Caco-2 (cell line): ENCODE measurements around the gene ZNF365. TPM values are rescaled to one million over a fixed set of nuclear protein-coding genes. Genes with fewer than 3 reads are reported as not detected.

Experiments
- BruUV-seq: library from RNA; stranded (reverse); fragments of 400-500 nt; replicated peaks from 2 replicates; lab custom pipeline; 2021; lab: Mats Ljungman, UMichigan
- CTCF ChIA-PET: fragments of 300-600 bp; sonication (Branson Sonifier 250); formaldehyde crosslinking; loops from one replicate; lab custom pipeline; 2022; ENCODE audit warnings: antibody characterized with exemption; lab: Charles Lee
- POLR2A ChIA-PET: fragments of 300-600 bp; sonication (Branson Sonifier 250); formaldehyde crosslinking; loops from one replicate; lab custom pipeline; 2022; ENCODE audit warnings: antibody characterized with exemption; lab: Charles Lee
- DNase-seq, 2 experiments: peaks; one replicate each; pipeline versions ENCODE4 v3.0.0 to v3.0.0-alpha.2; 2020 to 2022
- H3K27me3 ChIP-seq: replicated peaks from 2 replicates; pipeline ENCODE4 v1.6.0; 2011; ENCODE audit warnings: low read length; ENCODE audit not compliant: control insufficient read depth, insufficient read depth
- H3K36me3 ChIP-seq: 2 replicates; pipeline ENCODE4 v1.5.1; 2011; ENCODE audit warnings: low read length; ENCODE audit not compliant: control insufficient read depth, insufficient read depth
- H3K4me1 ChIP-seq: fragments of 250-450 bp; sonication (Bioruptor Pico); 2 replicates; pipeline ENCODE4 v1.5.1; 2020; ENCODE audit warnings: mild to moderate bottlenecking
- H3K4me3 ChIP-seq: 2 replicates; pipeline ENCODE4 v1.5.1; 2011; ENCODE audit warnings: low read depth, mild to moderate bottlenecking, control low read depth, low read length
- H3K9me3 ChIP-seq: fragments of 250-450 bp; sonication (Bioruptor Pico); 2 replicates; pipeline ENCODE4 v1.5.1; 2020; ENCODE audit warnings: mild to moderate bottlenecking, moderate library complexity
- H3K27ac Mint-ChIP-seq: one replicate; pipeline ENCODE4 v1.8.0; 2022; ENCODE audit warnings: mixed read lengths; ENCODE audit not compliant: unreplicated experiment
- H3K27me3 Mint-ChIP-seq: one replicate; pipeline ENCODE4 v1.8.0; 2022; ENCODE audit warnings: mixed read lengths; ENCODE audit not compliant: insufficient read depth, unreplicated experiment
- H3K36me3 Mint-ChIP-seq: one replicate; pipeline ENCODE4 v1.8.0; 2022; ENCODE audit warnings: mild to moderate bottlenecking, mixed read lengths; ENCODE audit not compliant: insufficient read depth, unreplicated experiment
- H3K4me1 Mint-ChIP-seq: one replicate; pipeline ENCODE4 v1.8.0; 2022; ENCODE audit warnings: low read depth, mixed read lengths; ENCODE audit not compliant: unreplicated experiment
- H3K4me3 Mint-ChIP-seq: one replicate; pipeline ENCODE4 v1.8.0; 2022; ENCODE audit warnings: mild to moderate bottlenecking, moderate library complexity, mixed read lengths; ENCODE audit not compliant: unreplicated experiment
- H3K9me3 Mint-ChIP-seq: one replicate; pipeline ENCODE4 v1.8.0; 2022; ENCODE audit warnings: mixed read lengths; ENCODE audit not compliant: unreplicated experiment
- intact Hi-C: fragments of 100-400 bp; cut with micrococcal nuclease; formaldehyde crosslinking; loops from one replicate; pipeline ENCODE4 v1.10.0; 2022; ENCODE audit not compliant: unreplicated experiment
- total RNA-seq: library from RNA; stranded (reverse); gene quantifications from 2 replicates; pipeline ENCODE4 v1.2.3, GENCODE V29; 2022
- TF ChIP-seq, protein P1 (sequence below), 2 experiments: fragments of 200-600 bp in 1 of 2; IDR thresholded peaks; 1 replicate in 1 of 2; 2 replicates in 1 of 2; pipeline versions ENCODE4 v1.5.1 to v1.8.0; 2011 to 2022; ENCODE audit warnings: antibody characterized with exemption in 1 of 2, control low read depth in 1 of 2, inconsistent platforms in 1 of 2, low read depth in 1 of 2, low read length in 1 of 2, mild to moderate bottlenecking in 1 of 2, moderate library complexity in 1 of 2; ENCODE audit not compliant: insufficient read depth in 1 of 2, severe bottlenecking in 1 of 2, unreplicated experiment in 1 of 2

ZNF365 gene
- total RNA-seq, 1 experiment from 2014 or later = not detected

DNA sequence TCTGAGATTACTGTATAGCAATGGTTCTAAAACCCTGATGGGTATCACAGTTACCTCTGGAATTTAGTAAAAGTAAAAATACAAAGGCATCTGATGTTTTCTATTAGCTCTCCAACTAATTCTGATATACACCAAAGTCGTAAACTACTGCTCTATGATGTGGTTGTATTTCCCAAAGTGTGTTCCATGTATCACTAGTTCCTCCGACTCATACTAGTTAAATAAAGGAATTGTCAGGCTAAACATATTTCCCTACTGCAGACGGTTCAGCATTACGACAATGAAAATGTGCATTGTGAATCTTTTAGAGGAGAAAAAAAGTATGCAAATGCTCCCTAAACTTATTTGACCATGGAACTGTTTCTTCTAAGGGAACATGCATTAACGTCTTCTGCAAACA is 38.9 kb downstream of the ZNF365 start:
- TF ChIP-seq, protein P1, sequence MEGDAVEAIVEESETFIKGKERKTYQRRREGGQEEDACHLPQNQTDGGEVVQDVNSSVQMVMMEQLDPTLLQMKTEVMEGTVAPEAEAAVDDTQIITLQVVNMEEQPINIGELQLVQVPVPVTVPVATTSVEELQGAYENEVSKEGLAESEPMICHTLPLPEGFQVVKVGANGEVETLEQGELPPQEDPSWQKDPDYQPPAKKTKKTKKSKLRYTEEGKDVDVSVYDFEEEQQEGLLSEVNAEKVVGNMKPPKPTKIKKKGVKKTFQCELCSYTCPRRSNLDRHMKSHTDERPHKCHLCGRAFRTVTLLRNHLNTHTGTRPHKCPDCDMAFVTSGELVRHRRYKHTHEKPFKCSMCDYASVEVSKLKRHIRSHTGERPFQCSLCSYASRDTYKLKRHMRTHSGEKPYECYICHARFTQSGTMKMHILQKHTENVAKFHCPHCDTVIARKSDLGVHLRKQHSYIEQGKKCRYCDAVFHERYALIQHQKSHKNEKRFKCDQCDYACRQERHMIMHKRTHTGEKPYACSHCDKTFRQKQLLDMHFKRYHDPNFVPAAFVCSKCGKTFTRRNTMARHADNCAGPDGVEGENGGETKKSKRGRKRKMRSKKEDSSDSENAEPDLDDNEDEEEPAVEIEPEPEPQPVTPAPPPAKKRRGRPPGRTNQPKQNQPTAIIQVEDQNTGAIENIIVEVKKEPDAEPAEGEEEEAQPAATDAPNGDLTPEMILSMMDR (IDR thresholded peaks at IDR 0.05; ENCODE audit: insufficient read depth in 1 of 2, low read depth in 1 of 2, low read length in 1 of 2, severe bottlenecking in 1 of 2, unreplicated experiment in 1 of 2) = no peak
- Histone ChIP-seq H3K4me3 (no peak overlapping the region), H3K36me3 (no peaks in the 10 kb centered on the region), H3K9me3 (peaks cover 4% of the 10 kb centered on the region), H3K27me3 (0 out of 2 replicates have a peak, but pooled peaks cover 2% of the 10 kb centered on the region), H3K4me1 (no peaks in the 10 kb centered on the region)
- ChIA-PET CTCF (no interaction called here), POLR2A (no interaction called here)
- DNase-seq = no peak
- no peak overlapping the region for H3K4me3 Mint-ChIP-seq
- H3K27me3 Mint-ChIP-seq = peaks cover 23% of the 10 kb centered on the region
- no peaks in the 10 kb centered on the region for H3K4me1 Mint-ChIP-seq
- peaks cover 26% of the 10 kb centered on the region for H3K9me3 Mint-ChIP-seq
- no TSS peak for BruUV-seq
- no peak overlapping the region for H3K27ac Mint-ChIP-seq
- intact Hi-C loops = no loop called here
- H3K36me3 Mint-ChIP-seq = no peaks in the 10 kb centered on the region

DNA sequence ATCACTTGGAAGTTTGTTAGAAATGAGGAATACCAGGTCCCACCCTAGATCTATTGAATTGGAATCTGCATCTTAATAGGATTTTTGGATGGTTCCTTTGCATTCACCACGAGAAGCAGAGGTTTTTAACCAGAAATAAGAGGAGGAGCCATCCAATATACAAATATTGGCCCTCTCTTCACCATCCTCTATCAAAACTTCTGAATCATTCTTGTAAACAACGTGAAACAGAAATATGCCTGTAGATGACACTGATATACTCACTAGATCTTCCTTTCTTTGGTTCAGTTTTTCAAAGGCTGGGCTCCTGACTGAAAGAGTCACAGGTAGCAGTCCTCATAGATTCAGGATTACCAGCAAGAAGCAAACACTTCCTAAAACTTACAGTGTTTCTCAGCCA is 39.5 kb downstream of the ZNF365 start:
- TF ChIP-seq, protein P1 (IDR thresholded peaks at IDR 0.05; ENCODE audit: insufficient read depth in 1 of 2, low read depth in 1 of 2, low read length in 1 of 2, severe bottlenecking in 1 of 2, unreplicated experiment in 1 of 2) = no peak
- no peaks in the 10 kb centered on the region for H3K36me3 ChIP-seq
- no peak overlapping the region for H3K4me3 ChIP-seq
- Mint-ChIP-seq H3K36me3 (no peaks in the 10 kb centered on the region), H3K4me3 (no peak overlapping the region), H3K4me1 (no peaks in the 10 kb centered on the region), H3K27ac (no peak overlapping the region), H3K27me3 (peaks cover 25% of the 10 kb centered on the region), H3K9me3 (peaks cover 21% of the 10 kb centered on the region)
- no peak for DNase-seq
- no peaks in the 10 kb centered on the region for H3K9me3 ChIP-seq
- H3K4me1 ChIP-seq = no peaks in the 10 kb centered on the region
- POLR2A ChIA-PET = no interaction called here
- CTCF ChIA-PET = interaction anchor here (1.0 to 1.1 kb wide), 2 partner anchors 145 to 149 kb away, joined by 3 to 5 read pairs; partner anchors contain the start of gene RTKN2
- H3K27me3 ChIP-seq = 0 out of 2 replicates have a peak, but pooled peaks cover 2% of the 10 kb centered on the region
- BruUV-seq = no TSS peak
- intact Hi-C loops = no loop called here

DNA sequence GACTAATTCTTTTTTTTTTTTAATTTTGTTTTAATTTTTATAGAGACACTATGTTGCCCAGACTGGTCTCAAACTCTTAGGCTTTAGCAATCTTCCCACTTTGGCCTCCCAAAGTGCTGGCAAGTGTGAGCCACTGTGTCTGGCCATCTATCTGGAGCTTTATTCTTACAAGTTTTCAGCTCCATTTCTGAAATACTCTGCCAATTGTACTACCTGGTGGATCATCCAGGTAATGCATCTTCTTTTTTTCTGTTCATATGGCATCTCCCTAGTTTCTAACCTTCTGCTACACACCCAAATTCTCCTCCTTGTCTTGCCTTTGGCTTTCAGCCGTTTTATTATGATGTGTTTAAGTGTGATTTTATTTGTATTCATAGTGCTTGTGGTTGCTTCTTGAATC is 40.2 kb downstream of the ZNF365 start:
- POLR2A ChIA-PET = no interaction called here
- no peaks in the 10 kb centered on the region for H3K9me3 ChIP-seq
- Mint-ChIP-seq H3K36me3 (no peaks in the 10 kb centered on the region), H3K27ac (no peak overlapping the region), H3K4me1 (no peaks in the 10 kb centered on the region), H3K4me3 (no peak overlapping the region), H3K9me3 (peaks cover 21% of the 10 kb centered on the region), H3K27me3 (peaks cover 32% of the 10 kb centered on the region)
- no peak overlapping the region for H3K4me3 ChIP-seq
- no peaks in the 10 kb centered on the region for H3K36me3 ChIP-seq
- no peak for DNase-seq
- TF ChIP-seq, protein P1 (IDR thresholded peaks at IDR 0.05; ENCODE audit: insufficient read depth in 1 of 2, low read depth in 1 of 2, low read length in 1 of 2, severe bottlenecking in 1 of 2, unreplicated experiment in 1 of 2) = no peak
- CTCF ChIA-PET = interaction anchor here (0.9 to 1.1 kb wide), 3 partner anchors 146 to 151 kb away, joined by 3 to 5 read pairs (median 3); partner anchors contain the start of gene RTKN2
- no TSS peak for BruUV-seq
- intact Hi-C loops = no loop called here
- H3K4me1 ChIP-seq = no peaks in the 10 kb centered on the region
- 0 out of 2 replicates have a peak, but pooled peaks cover 2% of the 10 kb centered on the region for H3K27me3 ChIP-seq
